CD4-positive, alpha-beta memory T cell (primary cell): ENCODE results near the gene NEIL3. TPM values are rescaled to one million over a fixed set of nuclear protein-coding genes. Genes with fewer than 3 reads are reported as not detected.

Source experiments
- CTCF ChIA-PET: fragments of 350-600 bp; sonication (Branson Sonifier 250); formaldehyde crosslinking; loops from one replicate; lab custom pipeline; 2021; ENCODE audit warnings: inconsistent platforms; ENCODE audit not compliant: partially characterized antibody; lab: Charles Lee
- POLR2A ChIA-PET: fragments of 350-600 bp; sonication (Branson Sonifier 250); formaldehyde crosslinking; loops from one replicate; lab custom pipeline; 2021; ENCODE audit not compliant: partially characterized antibody; lab: Charles Lee
- DNase-seq, 5 donors: peaks; one replicate each; pipeline versions ENCODE4 v3.0.0 to v3.0.0-alpha.2; 2020 to 2022; ENCODE audit warnings: mixed read lengths in 1 of 5
- H3K27ac ChIP-seq: one replicate; pipeline ENCODE4 v1.7.0; 2013; ENCODE audit warnings: low read depth, low read length
- H3K27me3 ChIP-seq: 2 replicates; pipeline ENCODE4 v1.7.0; 2013; ENCODE audit warnings: mild to moderate bottlenecking, low read length, moderate library complexity; ENCODE audit not compliant: insufficient read depth
- H3K36me3 ChIP-seq: 2 replicates; pipeline ENCODE4 v1.7.0; 2013; ENCODE audit warnings: mild to moderate bottlenecking, low read length, moderate library complexity; ENCODE audit not compliant: insufficient read depth
- H3K4me1 ChIP-seq: 2 replicates; pipeline ENCODE4 v1.7.0; 2013; ENCODE audit warnings: mild to moderate bottlenecking, low read length, moderate library complexity; ENCODE audit not compliant: insufficient read depth
- H3K4me3 ChIP-seq, 2 donors: one replicate each; pipeline ENCODE4 v1.7.0; 2013; ENCODE audit warnings: low read length in 2 of 2, mild to moderate bottlenecking in 1 of 2
- H3K9me3 ChIP-seq, 2 donors: one replicate each; pipeline ENCODE4 v1.7.0; 2013; ENCODE audit warnings: low read length in 2 of 2, control low read depth in 1 of 2; ENCODE audit not compliant: control insufficient read depth in 1 of 2
- H3K27ac Mint-ChIP-seq, 7 donors: one replicate each; pipeline ENCODE4 v1.8.0; 2020 to 2021; ENCODE audit warnings: mixed read lengths in 7 of 7, mild to moderate bottlenecking in 6 of 7, inconsistent platforms in 3 of 7, moderate library complexity in 3 of 7
- H3K27me3 Mint-ChIP-seq, 2 donors: one replicate each; pipeline ENCODE4 v1.8.0; 2020 to 2021; ENCODE audit warnings: mixed read lengths in 2 of 2
- H3K36me3 Mint-ChIP-seq, 2 donors: one replicate each; pipeline ENCODE4 v1.8.0; 2020 to 2021; ENCODE audit warnings: mixed read lengths in 2 of 2, inconsistent platforms in 1 of 2, mild to moderate bottlenecking in 1 of 2
- H3K4me1 Mint-ChIP-seq, 4 donors: one replicate each; pipeline ENCODE4 v1.8.0; 2020 to 2021; ENCODE audit warnings: mixed read lengths in 4 of 4, mild to moderate bottlenecking in 1 of 4
- H3K4me3 Mint-ChIP-seq, 8 donors: one replicate each; pipeline ENCODE4 v1.8.0; 2020 to 2021; ENCODE audit warnings: mixed read lengths in 8 of 8, mild to moderate bottlenecking in 7 of 8, moderate library complexity in 6 of 8, inconsistent platforms in 3 of 8
- H3K9me3 Mint-ChIP-seq, 8 donors: one replicate each; pipeline ENCODE4 v1.8.0; 2020 to 2021; ENCODE audit warnings: mixed read lengths in 8 of 8, mild to moderate bottlenecking in 5 of 8, inconsistent platforms in 3 of 8, moderate library complexity in 1 of 8
- intact Hi-C: fragments of 100-400 bp; cut with micrococcal nuclease; formaldehyde crosslinking; loops from one replicate; pipeline ENCODE4 v1.15.1; 2023
- polyA plus RNA-seq, 2 donors: library from polyadenylated mRNA; unstranded; fragments of 300-500 nt; fragmentation: Illumina TruSeq; gene quantifications; one replicate each; pipeline ENCODE4 v1.2.3, GENCODE V29; 2021
- total RNA-seq, 2 experiments: library from RNA; stranded (reverse); gene quantifications; one replicate each; pipeline ENCODE4 v1.2.3, GENCODE V29; 2021

Gene NEIL3
- total and polyA plus RNA-seq, 4 experiments from 2014 or later: 0.10 to 0.17 (median 0.15) TPM; not detected in 1

DNA sequence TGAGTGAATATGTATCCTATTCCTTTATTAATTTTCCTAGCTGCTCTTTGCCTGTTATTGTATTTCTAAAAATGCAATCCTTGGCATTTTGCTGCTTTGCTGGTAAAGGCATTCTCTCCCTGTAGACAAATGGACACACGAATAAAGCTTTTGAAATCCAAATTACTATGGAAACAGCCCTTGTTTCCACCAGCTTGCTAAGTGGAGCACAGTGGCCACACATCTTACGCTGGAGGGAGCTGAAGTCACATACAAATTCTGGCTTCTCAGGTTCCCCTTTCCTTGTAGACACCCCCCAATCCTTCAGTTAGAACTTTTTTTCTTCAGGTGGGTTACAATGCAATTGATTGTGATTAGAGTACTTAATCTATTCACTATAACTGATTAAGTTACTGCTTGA, 66.3 kb downstream of the NEIL3 start:
- Histone ChIP-seq H3K9me3 (no peaks in the 10 kb centered on the region), H3K36me3 (no peaks in the 10 kb centered on the region), H3K27ac (no peak overlapping the region), H3K27me3 (no peaks in the 10 kb centered on the region), H3K4me1 (no peaks in the 10 kb centered on the region), H3K4me3 (no peak overlapping the region)
- no peak for DNase-seq
- intact Hi-C loops: no loop called here
- ChIA-PET CTCF (no interaction called here), POLR2A (no interaction called here)
- Mint-ChIP-seq H3K27ac (no peak overlapping the region), H3K36me3 (no peaks in the 10 kb centered on the region), H3K4me1 (no peaks in the 10 kb centered on the region), H3K4me3 (no peak overlapping the region), H3K9me3 (no peaks in the 10 kb centered on the region), H3K27me3 (peaks cover 0 to 1% of the 10 kb centered on the region in 2 donors)

DNA sequence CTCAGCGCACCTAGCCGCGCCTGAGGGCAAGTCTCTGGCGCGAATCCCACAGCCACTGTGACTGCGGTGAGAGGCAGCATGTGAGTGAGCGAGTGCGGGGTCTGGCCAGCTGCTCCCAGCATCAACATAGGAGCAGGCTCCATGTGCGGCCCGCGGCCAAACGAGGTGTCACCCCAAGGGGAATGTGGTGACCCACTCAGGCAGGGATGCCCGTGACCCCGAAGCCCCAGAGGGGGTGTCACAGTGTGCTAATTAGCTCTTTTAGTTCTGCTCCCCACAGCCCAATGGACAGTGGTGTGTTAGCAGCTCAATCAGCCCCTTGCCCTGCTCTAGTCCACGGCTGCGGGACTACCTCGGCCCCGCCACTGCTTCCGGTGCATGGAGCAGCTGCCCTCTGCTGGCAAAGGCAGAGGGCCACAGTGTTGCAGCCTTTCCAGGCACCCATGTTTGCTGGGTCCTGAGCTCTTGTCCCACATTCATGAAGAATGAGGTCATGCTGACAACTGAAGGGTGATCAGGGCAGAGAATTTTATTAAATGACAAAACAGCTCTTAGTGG, 71.1 kb downstream of the NEIL3 start:
- no peak for DNase-seq
- H3K27ac Mint-ChIP-seq: no peak overlapping the region
- Histone ChIP-seq H3K4me3 (no peak overlapping the region), H3K27me3 (no peaks in the 10 kb centered on the region), H3K4me1 (no peaks in the 10 kb centered on the region), H3K36me3 (no peaks in the 10 kb centered on the region), H3K9me3 (no peaks in the 10 kb centered on the region), H3K27ac (no peak overlapping the region)
- no peaks in the 10 kb centered on the region for H3K36me3 Mint-ChIP-seq
- no peak overlapping the region for H3K4me3 Mint-ChIP-seq
- peaks cover 2 to 7% of the 10 kb centered on the region in 2 donors for H3K27me3 Mint-ChIP-seq
- H3K4me1 Mint-ChIP-seq: peaks cover 0 to 1% (median 0%) of the 10 kb centered on the region in 4 donors
- H3K9me3 Mint-ChIP-seq: no peaks in the 10 kb centered on the region
- CTCF ChIA-PET: interaction anchor here (2.3 kb wide), 1 partner anchor 13 kb away, joined by 8 read pairs; no protein-coding TSS in a partner anchor
- intact Hi-C loops: no loop called here
- POLR2A ChIA-PET: no interaction called here

DNA sequence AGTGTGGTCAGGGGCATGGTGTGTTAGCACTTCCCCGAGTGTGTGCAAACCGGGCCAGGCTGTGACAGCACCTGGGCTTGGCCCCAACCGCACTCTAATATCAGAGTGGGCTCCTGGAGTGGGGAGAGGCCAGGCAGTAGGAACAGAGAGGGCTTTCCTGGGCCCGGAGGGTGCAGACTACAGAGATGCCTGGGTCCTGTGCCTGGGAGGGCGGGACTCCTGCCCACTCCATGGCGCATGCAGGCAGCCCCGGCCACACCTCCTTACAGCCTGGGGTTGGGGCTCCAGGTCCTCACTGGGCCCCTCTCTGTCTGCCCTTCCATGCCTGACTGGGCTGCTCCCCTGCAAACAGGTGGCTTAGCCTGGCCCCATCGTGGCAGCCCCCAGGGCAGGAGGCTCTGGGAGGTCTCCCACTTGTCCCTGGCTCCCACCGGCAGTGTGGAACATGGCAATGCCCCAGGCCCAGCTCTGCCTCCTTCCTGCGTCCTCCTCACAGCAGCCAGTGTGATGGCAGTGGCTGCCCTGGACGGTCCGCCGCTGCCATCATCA, 72.2 kb downstream of the NEIL3 start:
- H3K4me3 ChIP-seq: no peak overlapping the region
- ChIA-PET POLR2A (no interaction called here), CTCF (no interaction called here)
- no peaks in the 10 kb centered on the region for H3K9me3 Mint-ChIP-seq
- no peaks in the 10 kb centered on the region for H3K9me3 ChIP-seq
- no peaks in the 10 kb centered on the region for H3K36me3 Mint-ChIP-seq
- peaks cover 6% of the 10 kb centered on the region for H3K27me3 ChIP-seq
- H3K4me3 Mint-ChIP-seq: no peak overlapping the region
- intact Hi-C loops: no loop called here
- H3K27ac ChIP-seq: no peak overlapping the region
- H3K36me3 ChIP-seq: no peaks in the 10 kb centered on the region
- DNase-seq: no peak
- no peaks in the 10 kb centered on the region for H3K4me1 ChIP-seq
- H3K27me3 Mint-ChIP-seq: peaks cover 2 to 7% of the 10 kb centered on the region in 2 donors
- no peak overlapping the region for H3K27ac Mint-ChIP-seq
- peaks cover 0 to 2% (median 0%) of the 10 kb centered on the region in 4 donors for H3K4me1 Mint-ChIP-seq

DNA sequence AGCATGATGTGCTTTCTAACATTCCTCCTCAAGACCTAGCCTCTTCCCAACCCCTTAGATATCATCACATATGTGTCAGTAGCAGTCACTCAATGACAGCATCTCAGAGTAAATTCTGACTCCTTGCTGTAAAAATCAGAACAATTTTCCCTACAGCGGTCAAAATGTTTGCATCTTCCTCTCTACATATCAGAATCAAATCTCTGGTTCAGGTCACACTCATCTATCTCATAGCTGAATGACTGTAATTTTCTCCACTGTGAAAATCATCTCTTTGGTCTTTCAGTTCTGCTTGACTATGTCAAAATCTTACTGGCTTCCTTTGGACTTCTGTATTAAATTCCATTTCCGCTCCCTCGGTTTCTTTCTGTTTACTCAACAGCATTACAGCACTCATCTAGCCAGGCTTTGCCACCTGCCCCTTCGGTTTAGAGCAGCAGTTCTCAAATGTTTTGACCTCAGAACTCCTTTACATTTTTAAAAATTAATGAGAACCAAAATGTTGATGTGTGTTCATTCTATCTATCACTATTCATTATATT, 75.3 kb downstream of the NEIL3 start:
- H3K27ac Mint-ChIP-seq: peak overlapping the region in 1 of 7 donors; percentile 39
- DNase-seq: no peak
- intact Hi-C loops: no loop called here
- no peaks in the 10 kb centered on the region for H3K9me3 Mint-ChIP-seq
- Histone ChIP-seq H3K36me3 (no peaks in the 10 kb centered on the region), H3K9me3 (no peaks in the 10 kb centered on the region), H3K27ac (no peak overlapping the region), H3K27me3 (peaks cover 6% of the 10 kb centered on the region), H3K4me1 (no peaks in the 10 kb centered on the region), H3K4me3 (no peak overlapping the region)
- POLR2A ChIA-PET: no interaction called here
- CTCF ChIA-PET: no interaction called here
- H3K27me3 Mint-ChIP-seq: peaks cover 2 to 7% of the 10 kb centered on the region in 2 donors
- H3K4me3 Mint-ChIP-seq: no peak overlapping the region
- peaks cover 0 to 2% (median 0%) of the 10 kb centered on the region in 4 donors for H3K4me1 Mint-ChIP-seq
- no peaks in the 10 kb centered on the region for H3K36me3 Mint-ChIP-seq

DNA sequence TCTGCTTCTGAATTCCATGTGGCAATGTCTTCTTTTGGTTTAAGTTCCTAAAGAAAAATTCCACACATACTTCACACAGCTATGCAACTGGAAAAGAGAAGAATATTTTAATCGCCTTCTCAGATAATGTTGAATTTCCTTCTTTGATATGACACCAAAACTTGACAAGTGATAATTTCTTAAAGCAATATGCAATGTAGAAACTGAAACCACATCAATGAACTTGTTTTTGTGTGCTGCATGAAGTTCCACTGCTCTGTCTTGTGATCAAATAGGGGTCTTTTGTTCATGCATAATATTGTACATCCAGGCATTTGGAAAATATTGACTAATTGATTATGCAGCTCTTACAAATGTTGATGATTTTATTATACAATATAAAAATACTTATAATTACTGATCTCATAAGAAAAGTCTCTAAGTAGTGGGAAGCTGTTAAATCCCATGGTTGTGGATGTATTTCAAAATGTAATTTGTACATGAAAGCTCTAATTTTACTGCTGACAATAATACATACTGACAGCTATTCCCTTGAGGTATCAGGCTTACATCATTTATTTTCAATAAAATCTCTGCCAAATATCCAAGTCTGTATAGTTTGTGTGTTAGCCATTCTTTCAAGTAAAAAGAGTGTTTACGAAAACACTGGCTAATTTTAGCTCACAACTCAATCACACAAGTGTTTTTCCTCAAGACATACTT, 76.1 kb downstream of the NEIL3 start:
- no peak overlapping the region for H3K4me3 Mint-ChIP-seq
- no peaks in the 10 kb centered on the region for H3K9me3 Mint-ChIP-seq
- H3K36me3 Mint-ChIP-seq: no peaks in the 10 kb centered on the region
- Histone ChIP-seq H3K4me1 (no peaks in the 10 kb centered on the region), H3K4me3 (no peak overlapping the region), H3K9me3 (no peaks in the 10 kb centered on the region), H3K36me3 (no peaks in the 10 kb centered on the region), H3K27ac (no peak overlapping the region), H3K27me3 (peaks cover 6% of the 10 kb centered on the region)
- ChIA-PET CTCF (no interaction called here), POLR2A (no interaction called here)
- H3K27ac Mint-ChIP-seq: no peak overlapping the region
- intact Hi-C loops: no loop called here
- H3K4me1 Mint-ChIP-seq: peaks cover 0 to 5% (median 0%) of the 10 kb centered on the region in 4 donors
- H3K27me3 Mint-ChIP-seq: peaks cover 2 to 7% of the 10 kb centered on the region in 2 donors
- no peak for DNase-seq

DNA sequence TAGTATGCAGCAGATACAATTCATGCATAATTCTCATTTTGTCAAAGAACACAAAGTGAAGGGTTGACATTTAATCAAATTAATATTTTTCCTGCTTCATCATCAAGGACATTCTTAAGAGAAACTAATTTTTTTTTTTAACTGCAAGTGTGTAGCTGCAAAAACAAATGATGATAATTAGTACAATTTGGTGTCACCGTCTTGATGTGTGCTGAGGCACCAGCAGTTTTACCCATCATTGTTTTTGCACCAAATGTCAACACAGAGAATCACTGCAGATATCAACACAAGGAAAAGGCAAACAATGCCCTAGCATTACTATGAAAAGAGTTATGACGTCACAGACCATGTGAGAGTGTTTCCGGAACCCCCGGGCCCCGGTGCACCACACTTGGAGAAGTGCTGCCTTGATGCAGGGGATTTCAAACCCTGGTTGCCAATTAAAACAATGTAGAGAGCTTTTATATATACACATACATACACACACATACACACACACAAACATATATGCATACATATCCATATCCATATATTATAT, 76.7 kb downstream of the NEIL3 start:
- Mint-ChIP-seq H3K4me3 (no peak overlapping the region), H3K4me1 (peaks cover 0 to 8% (median 3%) of the 10 kb centered on the region in 4 donors), H3K27me3 (peaks cover 2 to 7% of the 10 kb centered on the region in 2 donors), H3K9me3 (no peaks in the 10 kb centered on the region), H3K36me3 (no peaks in the 10 kb centered on the region), H3K27ac (no peak overlapping the region)
- H3K27me3 ChIP-seq: peaks cover 6% of the 10 kb centered on the region
- H3K4me3 ChIP-seq: no peak overlapping the region
- POLR2A ChIA-PET: no interaction called here
- no peaks in the 10 kb centered on the region for H3K4me1 ChIP-seq
- intact Hi-C loops: no loop called here
- no peaks in the 10 kb centered on the region for H3K9me3 ChIP-seq
- no peaks in the 10 kb centered on the region for H3K36me3 ChIP-seq
- H3K27ac ChIP-seq: no peak overlapping the region
- CTCF ChIA-PET: no interaction called here
- DNase-seq: no peak

DNA sequence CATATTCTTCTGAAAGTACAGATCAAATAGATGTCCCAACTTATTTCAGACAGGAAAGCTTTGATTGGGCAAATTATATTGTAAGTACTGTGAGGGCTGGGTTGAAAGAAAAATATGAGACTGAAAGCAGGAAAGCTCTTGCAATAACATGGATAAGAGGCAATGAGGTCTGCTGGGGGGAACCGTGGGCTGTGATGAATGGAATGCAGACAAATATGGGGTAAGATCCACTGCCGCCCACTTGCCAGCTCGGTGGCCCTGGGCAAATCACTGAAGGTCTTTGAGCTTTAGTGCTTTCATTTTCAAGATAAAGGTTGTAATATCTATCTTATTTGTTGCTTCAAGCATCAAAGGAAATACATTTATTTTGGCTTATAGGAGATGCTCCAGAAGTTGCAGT, 81.6 kb downstream of the NEIL3 start:
- Histone ChIP-seq H3K9me3 (no peaks in the 10 kb centered on the region), H3K27me3 (peaks cover 2% of the 10 kb centered on the region), H3K27ac (no peak overlapping the region), H3K36me3 (no peaks in the 10 kb centered on the region), H3K4me3 (no peak overlapping the region), H3K4me1 (peaks cover 12% of the 10 kb centered on the region)
- Mint-ChIP-seq H3K4me1 (peaks cover 13 to 22% (median 18%) of the 10 kb centered on the region in 4 donors), H3K27me3 (peaks cover 0 to 6% of the 10 kb centered on the region in 2 donors), H3K9me3 (no peaks in the 10 kb centered on the region), H3K27ac (peak overlapping the region in 2 of 7 donors; percentile 10 to 29), H3K4me3 (no peak overlapping the region), H3K36me3 (no peaks in the 10 kb centered on the region)
- CTCF ChIA-PET: interaction anchor here (1.1 to 1.2 kb wide), 2 partner anchors 13 to 51 kb away, joined by 3 to 4 read pairs; partner anchors contain the start of gene AGA
- POLR2A ChIA-PET: no interaction called here
- no peak for DNase-seq
- intact Hi-C loops: no loop called here
